ENCODE data around the gene NONO.
"Not testable (repeated sequence)": the region's sequence is repeated elsewhere in the genome, so short reads cannot be mapped to it uniquely, and the experiment has no call there.

Gene NONO, protein sequence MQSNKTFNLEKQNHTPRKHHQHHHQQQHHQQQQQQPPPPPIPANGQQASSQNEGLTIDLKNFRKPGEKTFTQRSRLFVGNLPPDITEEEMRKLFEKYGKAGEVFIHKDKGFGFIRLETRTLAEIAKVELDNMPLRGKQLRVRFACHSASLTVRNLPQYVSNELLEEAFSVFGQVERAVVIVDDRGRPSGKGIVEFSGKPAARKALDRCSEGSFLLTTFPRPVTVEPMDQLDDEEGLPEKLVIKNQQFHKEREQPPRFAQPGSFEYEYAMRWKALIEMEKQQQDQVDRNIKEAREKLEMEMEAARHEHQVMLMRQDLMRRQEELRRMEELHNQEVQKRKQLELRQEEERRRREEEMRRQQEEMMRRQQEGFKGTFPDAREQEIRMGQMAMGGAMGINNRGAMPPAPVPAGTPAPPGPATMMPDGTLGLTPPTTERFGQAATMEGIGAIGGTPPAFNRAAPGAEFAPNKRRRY

DNA sequence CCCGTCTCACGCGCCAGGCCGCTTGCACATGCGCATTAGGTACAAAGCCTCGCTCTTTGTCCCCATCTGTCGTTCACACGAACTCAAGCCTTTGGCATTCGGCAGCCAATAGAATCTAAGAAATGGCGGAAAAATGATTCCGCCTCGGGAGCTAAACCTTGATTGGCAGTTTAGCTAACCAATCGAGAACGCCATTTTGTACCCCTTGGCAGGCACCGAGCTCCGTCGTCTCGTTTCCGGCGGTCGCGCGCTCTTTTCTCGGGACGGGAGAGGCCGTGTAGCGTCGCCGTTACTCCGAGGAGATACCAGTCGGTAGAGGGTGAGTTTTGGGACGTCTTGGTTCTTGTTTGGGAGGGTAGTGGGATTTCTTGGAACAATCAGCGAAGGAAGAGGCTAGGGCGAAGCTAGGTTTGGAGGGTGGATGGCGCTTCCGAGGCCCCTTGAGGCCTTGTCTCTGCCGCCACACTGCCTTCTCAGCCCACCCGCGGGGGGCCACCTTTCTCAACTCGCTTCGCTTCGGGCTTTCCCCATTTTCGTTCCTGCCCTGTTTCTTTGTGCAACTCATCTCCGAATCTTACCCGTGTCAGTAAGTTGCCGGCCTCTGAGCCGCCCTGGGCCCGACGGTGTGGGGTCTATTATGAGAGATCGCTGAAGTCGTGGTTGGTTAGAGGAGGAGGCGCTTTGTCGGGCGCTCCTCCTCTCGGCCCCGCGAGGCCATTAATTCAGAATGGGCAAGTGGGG is at the start of gene NONO:
NONO (plus strand) TSS at position 233 of the 741 bp plus-strand sequence. CDS start 7,003 bp downstream, outside the sequence.
- peak; percentile 65 to 83 (median 75) for DNase-seq (ENCODE audit: low read depth in 3 of 3)

DNA sequence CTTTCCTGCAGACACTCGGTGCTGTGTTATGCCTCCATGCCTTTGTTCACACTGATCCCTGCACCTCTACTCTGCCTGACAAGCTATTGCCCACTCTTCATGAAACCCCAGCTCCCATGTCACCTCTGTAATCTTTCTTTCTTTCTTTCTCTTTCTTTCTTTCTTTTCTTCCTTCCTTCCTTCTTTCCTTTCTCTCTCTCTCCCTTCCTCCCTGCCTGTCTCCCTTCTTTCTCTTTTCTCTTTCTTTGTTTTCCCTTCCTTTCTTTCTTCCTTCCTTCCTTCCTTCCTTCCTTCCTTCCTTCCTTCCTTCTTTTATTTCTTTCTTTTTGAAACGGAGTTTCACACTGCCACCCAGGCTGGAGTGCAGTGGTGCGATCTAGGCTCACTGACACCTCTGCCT is 48.0 kb upstream of the NONO start:
- no peak for DNase-seq (ENCODE audit: low read depth in 3 of 3)

DNA sequence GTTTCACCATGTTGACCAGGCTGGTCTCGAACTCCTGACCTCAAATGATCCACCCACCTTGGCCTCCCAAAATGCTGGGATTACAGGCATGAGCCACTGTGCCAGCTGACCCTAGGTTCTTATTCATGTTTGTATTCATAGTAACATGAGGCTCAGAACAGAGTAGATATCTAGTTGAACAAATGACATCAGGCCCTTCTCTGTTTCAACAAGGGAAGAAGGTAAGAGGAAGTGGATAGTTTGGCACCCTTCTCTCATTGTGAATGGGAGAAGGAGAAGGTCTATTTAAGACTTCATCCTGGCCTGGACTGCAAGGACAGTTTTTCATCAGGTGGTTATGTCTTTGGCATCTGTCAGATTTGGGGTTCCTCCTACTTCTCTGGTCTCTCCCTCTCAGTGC is 46.6 kb upstream of the NONO start:
- no peak for DNase-seq (ENCODE audit: low read depth in 3 of 3)

DNA sequence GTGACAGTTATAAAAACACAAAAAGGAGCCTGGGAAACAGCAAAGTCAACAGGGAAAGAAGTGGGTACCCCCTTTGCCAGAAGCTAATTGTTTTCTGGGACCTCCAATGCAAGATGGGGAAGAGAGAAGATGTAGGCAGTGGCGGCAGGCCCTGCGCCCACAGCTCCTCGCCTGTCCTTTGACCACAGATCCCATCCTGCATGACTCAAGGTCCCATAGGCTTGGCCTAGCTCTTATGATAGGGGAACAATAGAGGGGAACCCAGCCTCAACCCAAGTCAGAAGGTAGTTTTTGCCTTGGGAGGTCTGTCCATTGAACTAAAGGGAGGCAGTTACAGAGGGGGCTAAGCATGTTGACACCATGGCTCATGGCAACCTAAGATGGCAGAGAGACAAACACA is 43.7 kb upstream of the NONO start:
- DNase-seq (ENCODE audit: low read depth in 3 of 3): no peak

DNA sequence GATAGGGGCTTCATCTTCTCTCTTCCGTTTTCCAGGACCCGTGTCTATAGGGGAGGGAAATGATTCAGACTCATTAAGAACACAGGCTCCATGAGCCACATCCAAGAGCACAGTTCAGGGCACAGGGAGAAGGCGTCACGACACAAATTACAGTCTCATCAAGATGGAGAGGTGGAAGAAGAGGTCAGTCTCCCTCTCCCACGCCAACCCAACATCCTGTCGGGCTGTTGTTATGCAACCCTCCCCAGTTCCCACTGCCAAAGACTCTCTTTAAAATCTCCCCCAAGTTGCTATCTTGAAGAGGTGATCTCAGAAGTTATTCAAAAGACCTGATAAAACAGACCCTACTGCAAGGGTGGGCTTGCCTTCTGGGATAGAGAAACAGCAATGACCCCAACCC is 42.1 kb upstream of the NONO start:
- DNase-seq (ENCODE audit: low read depth in 3 of 3): no peak

DNA sequence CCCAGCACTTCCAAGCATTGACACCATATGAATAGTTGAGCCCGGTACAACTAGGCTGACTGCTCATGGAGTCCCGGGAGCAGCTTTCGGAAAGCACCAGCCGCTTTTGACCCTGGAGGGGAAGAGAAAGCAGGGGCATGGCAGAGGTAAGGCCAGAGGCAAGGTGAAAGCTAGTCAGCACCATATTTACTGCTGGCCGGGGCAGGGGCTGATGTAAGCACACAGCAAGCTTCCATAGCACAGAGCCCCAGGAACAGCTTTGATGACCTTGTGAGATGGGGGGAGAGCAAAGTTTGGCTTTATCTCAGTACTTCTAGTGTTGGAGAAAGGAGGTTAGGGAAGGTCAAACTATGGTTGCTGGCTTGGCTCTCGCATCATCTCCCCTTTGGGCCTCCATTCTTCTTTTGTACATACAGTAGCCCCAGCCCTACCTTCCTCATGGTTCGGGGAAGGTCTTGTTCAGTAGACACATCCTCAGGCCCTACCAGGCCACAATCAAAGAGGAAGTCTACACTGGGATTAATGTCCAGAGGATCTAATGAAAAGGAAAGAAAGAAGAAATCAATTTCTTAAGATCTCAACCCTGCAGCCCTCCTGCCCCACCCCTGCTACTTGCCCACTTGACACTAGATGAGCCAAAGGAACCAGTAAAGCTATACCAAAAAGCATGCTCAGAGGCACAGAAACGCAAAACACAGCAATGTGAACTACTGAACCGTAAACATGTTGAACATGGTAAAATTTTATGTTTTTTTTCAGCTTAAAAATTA is 38.9 kb upstream of the NONO start:
- DNase-seq (ENCODE audit: low read depth in 3 of 3): no peak

DNA sequence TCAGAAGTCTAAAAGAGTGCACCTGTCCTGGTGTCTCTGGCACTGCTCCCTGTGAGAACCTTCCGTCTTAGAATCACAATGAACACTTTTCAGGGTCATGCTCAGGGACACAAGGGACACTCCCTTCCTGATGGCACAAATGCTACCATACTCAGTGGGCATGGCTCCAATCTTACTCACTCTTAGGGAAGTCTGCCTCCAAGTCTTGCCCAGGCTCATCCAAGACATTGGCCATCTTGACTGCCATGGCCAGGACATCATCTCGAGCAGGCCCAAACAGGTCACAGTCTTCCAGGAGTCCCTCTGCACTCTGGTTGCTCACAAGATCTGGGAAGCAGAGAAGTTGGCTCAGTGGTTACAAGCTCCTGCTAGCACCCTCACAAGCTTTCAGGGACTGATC is 38.3 kb upstream of the NONO start:
- no peak for DNase-seq (ENCODE audit: low read depth in 3 of 3)

DNA sequence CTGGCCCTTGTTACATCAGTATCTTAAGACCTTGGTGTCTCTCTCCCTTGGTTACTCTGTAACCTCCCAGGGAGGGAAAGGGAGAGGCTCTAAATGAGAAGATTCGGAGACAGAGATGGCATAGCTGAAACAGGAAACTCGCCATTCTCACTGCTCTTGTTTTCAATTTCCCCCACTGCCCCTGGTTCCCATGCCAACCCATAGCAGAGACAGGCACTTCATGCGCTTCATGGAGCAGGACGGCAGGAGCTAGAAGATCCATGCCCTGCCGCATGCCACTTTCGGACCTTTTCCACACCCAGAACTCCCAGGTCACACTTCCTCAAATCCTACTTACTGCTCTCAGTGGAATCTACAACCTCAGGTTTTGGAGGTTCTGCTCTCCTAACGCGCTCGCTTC is 32.6 kb upstream of the NONO start:
- no peak for DNase-seq (ENCODE audit: low read depth in 3 of 3)

DNA sequence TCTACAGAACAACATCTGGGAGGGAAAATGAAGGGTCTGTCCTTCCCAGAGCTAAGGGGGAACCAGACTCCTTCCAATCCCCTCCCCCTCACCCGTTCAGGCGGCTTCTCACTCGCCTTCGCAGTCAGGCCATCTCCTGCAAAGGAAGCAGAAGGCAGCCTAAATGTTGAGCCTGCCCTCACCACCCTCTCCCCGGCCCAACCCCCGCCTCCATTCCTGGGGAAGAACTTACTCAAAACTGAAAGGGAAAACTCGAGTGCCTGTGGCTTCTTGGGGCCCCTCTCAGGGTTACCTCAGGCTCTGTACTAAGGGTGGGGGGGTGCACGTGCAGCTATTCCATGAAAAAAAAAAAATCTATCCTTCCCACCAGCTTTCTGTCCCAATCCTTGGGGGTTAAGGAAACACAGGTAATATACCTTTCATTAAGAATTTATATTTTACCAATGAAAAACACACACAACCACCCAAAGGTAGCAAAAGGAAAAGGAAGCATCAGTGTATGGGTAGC is 31.9 kb upstream of the NONO start:
- no peak for DNase-seq (ENCODE audit: low read depth in 3 of 3)

DNA sequence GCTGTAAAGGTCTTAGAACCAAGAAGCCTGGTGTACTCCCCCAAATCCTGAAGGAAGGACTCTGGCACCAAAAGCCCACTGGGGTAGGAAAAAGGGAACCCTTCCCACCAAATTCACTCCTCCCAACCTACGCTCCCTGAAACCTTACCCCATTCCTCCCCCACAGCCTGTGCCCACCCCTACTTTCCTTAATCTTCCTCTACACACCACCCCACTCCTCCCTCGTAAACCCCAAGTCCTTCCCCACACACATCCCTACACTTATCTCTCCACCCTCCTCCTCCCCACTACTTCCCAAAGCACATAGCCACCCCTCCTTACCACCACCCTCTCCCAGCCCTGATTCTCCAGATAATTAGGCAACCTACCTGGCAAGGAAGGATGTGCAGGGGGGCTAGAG is 31.2 kb upstream of the NONO start:
- DNase-seq (ENCODE audit: low read depth in 3 of 3): no peak

DNA sequence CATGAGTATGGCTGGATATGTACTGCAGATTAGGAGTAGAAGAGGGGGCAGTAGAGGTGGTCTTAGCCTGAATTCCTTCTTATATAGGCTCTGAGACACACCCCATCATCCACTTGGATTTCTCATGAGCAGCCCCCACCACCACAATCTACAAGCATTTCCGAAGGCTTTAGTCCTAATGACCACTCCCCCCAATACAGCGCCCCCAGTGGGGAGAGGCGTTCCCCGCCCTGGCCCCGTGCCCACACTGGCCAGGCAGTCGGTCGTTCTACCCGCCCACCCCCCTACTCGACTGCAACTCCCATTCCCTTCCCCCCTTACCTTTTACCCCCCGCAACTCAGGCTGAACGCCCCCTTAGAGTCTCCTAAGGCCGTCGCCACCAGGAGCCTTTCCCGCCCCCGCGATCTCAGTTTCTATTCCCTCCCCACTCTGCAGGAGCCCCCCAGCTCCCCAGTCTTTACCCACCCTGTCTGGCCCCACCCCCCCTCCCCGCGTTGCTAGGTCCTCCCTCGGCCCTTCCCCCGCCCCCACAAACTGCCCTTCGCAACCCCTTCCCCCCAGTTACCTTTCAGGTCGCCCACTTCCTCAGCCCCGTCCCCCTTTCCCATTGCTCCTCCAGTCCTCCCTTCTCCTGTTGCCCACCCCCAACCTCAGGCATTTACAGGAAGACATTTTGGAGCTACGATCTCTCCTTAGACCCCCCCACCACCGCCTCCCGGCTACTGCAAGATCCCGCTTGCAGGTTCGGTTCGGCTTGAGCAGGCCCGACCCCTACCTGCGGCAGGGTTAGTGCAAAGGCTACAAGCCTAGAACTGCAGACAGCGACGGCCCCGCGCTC is 30.0 kb upstream of the NONO start:
- DNase-seq (ENCODE audit: low read depth in 3 of 3): no peak

DNA sequence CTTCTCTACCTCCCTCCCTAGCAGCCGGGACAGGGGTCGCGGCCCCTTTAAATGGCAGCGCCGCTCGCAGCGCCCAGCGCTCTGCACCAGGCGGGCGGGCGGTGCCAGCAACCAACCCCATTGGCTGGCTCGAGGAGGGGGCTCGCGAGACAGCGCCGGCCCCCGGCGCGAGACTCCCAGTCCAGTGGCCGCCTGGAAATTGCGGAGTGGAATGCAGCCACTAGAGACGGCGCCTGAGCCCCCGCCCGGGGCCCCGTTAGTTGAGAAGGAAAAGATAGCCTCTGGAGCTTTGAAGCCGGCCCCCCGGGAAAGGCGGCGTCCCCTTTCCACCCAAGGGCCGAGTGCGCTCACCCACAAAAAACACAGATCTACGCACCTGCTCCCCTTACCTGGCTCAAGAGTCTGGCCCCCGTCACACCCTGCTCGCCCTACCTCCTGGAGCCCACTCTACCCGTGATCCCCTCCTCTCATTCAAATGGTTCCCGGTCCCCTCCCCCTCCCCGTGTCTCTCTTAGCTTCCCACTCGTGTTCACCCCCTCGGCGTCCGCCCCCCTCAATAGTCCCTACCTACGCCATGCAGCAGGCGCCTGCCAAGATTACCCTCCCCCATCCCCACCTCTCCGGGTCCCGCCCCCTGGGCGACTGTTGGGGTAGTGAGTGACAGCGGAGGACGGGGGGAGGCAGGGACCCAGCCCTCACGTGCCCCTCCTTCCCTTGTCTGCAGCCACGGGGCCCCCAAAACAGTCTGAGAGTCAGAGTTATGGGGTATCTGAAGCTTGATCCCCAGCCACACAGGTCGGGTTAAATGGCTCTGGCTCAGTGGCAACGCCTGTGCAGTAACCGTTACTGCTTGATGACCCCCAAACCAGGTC is 29.1 kb upstream of the NONO start, which contains the start of gene ZMYM3:
ZMYM3 (minus strand) TSS at position 49 of the 872 bp plus-strand sequence. CDS start 885 bp downstream, outside the sequence.
- DNase-seq (ENCODE audit: low read depth in 3 of 3): peak; percentile 43 to 68 (median 49)

DNA sequence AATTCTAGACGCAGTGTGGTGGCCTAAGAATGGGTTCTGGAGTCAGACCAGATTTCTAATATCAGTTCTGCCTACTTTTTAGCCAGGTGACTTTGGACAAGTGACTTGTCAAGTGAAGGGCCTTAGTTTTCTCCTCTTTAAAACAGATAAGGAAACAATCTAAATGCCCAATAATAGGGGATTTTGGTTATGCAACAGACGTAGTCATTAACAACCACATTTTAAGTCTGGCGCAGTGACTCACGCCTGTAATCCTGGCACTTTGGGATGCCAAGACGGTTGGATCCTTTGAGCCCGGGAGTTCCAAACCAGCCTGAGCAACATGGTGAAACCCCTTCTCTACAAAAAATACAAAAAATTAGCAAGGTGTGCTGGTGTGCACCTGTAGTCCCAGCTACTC is 27.4 kb upstream of the NONO start:
- DNase-seq (ENCODE audit: low read depth in 3 of 3): no peak

DNA sequence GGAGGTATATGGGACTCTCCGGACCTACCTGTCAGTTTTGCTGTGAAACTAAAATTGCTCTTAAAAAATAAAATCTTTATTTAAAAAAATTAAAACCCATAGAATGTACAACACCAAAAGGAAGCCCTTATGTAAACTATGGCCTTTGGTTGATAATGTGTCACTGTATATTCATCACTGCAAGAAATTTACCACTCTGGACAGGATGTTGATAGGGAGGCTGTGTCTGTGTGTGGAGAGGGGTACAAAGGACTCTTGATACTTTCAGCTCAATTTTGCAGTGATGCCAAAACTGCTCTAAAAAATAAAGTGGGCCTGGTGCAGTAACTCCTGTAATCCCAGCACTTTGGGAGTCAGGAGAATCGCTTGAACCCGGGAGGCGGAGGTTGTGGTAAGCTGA is 26.6 kb upstream of the NONO start:
- DNase-seq (ENCODE audit: low read depth in 3 of 3): no peak

DNA sequence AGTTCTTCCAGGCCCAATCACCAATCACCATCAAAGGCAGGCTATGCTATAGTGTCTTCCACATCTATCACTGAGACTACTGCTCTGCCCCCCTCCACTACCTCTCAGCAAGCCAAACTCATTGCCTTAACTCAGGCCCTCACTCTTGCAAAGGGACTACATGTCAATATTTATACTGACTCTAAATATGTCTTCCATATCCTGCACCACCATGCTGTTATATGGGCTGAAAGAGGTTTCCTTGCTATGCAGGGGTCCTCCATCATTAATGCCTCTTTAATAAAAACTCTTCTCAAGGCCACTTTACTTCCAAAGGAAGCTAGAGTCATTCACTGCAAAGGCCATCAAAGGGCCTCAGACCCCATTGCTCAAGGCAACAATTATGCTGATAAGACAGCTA is 14.8 kb upstream of the NONO start:
- not testable (repeated sequence) for DNase-seq (ENCODE audit: low read depth in 3 of 3)

DNA sequence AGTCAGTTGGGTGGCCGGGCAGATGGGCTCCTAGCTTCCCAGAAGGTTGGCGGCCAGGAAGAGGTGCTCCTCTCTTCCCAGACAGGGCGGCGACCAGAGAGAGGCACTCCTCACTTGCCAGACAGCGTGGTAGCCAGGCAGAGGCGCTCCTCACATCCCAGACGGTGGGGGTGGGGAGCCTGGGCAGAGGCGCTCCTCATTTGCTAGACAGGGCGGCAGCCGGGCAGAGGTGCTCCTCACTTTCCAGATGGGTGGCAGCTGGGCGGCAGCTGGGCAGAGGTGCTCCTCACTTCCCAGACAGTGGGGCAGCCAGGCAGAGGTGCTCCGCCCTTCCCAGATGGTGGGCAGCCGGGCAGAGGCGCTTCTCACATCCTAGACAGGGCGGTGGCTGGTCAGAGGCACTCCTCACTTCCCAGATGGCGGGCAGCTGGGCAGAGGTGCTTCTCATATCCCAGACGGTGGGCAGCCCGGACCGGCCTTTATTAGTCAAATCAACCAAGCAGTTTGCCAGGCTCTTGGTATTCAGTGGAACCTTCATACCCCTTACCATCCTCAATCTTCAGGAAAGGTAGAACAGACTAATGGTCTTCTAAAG is 13.5 kb upstream of the NONO start:
- DNase-seq (ENCODE audit: low read depth in 3 of 3): no peak

DNA sequence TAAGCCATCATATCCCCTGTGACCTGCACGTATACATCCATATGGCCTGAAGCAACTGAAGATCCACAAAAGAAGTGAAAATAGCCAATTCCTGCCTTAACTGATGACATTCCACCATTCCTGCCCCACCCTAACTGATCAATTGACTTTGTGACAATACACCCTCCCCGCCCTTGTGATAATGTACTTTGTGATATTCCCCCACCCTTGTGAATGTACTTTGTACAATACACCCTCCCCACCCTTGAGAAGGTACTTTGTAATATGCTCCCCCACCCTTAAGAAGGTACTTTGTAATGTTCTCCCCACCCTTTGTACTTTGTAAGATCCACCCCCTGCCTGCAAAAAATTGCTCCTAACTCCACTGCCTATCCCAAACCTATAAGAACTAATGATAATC is 11.1 kb upstream of the NONO start:
- not testable (repeated sequence) for DNase-seq (ENCODE audit: low read depth in 3 of 3)

DNA sequence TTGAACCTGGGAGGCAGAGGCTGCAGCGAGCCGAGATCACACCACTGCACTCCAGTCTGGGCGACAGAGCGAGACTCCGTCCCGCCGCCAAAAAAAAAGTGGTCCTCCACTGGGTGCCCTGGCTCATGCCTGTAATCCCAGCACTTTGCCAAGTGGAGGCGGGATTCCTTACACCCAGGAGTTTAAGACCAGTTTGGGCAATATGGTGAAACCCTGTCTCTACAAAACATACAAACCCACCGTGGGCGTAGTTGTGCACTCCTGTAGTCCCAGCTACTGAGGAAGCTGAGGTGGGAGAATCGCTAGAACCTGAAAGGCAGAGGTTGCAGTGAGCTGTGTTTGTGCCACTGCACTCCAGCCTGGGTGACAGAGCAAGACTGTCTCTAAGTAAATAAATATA is 2.1 kb upstream of the NONO start:
- not testable (repeated sequence) for DNase-seq (ENCODE audit: low read depth in 3 of 3)

Measured in stimulated activated CD4-positive, alpha-beta T cell treated with anti-CD3 and anti-CD28 coated beads, TNF-alpha, amount 100 ng/mL, for 48 hours (primary cell).